Measurements from ENCODE around the gene SLC41A3.
A peak's percentile ranks its signal among the peaks of the same experiment; 100 is the strongest.

The SLC41A3 gene

DNA sequence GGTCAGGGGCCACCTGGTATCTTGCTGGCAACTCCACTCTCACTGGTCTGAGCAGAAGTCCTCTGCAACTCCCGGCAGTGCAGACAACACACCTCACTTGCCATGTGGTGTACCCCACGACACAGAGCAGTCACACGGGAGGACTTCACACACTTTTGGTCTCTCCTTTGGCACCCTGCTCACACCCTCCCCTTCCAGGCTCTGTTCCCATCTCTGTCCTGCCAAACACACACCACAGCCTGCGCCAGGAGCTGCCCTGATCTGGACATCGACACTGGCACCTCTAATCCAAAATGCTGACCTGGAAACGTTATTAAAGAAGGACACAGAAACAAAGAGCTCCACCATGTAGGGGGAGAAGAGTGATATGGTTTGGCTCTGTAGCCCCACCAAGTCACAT lies 57.2 kb downstream of the SLC41A3 start:
- no peak for DNase-seq (ENCODE audit: low spot score)

- peak; percentile 31 for DNase-seq (ENCODE audit: low spot score)
Observed at GRCh38 chr3:126026277-126026751, 57.6 kb downstream of the SLC41A3 start.

DNA sequence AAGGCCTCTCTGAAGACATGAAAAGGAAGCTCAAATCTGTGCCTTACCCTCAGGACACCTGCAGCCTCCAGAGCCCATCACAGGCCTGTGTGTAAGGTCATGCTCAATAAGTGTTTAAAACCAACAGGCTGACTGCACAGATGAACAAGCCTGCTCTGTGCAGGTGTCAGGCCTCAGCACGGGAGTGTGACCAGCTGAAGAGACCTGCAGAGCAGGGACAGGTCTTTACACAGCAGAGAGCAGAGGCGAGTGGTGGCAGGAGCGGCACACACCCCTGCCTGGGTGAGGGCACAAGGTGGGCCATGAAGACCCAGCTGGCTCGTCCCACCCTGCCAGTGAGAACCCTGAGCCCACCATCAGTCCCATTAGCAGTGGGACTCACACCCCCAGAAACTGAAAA lies 58.1 kb downstream of the SLC41A3 start:
- peak; percentile 47 for DNase-seq (ENCODE audit: low spot score)

GRCh38 chr3:126025116-126025729 lies 58.7 kb downstream of the SLC41A3 start:
- no peak for DNase-seq (ENCODE audit: low spot score)

DNA sequence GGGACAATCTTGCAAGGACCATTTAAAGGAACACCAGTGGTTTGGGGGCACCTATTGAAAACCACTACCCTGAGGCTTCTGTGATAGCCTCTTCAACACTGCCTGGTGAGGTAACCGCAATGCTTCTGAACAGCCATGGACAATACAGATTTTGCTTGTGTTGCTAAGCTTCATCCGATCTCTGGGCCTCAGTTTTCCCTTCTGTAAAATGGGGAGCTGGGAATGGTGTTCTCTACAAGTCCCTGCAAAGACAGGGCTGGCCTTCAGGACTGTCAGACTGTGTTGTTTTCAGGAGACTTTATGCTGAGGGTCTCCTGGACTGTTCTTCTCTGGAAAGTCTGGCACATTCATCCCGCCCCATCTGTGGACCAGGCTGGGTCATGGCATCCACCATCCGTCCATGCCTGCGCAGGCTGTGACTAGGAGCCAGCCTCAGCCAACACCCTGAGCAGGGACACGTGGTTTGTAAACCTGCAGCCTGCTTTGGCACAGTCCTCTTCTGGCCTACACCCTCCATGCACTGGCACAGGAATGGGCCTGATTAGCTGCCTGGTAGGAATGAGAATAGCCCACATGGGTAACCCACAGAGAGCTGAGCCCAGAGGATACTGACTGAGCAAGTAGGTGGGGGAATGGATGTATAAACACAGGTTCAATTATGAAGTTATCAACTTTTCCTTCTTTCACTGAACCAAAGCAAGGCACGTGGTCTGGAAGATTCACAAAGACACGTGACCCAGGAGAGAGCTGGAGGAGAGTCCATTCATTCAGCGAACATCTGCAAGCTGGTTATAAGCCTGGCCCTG lies 59.7 kb downstream of the SLC41A3 start:
- DNase-seq (ENCODE audit: low spot score) = peak; percentile 52

DNA sequence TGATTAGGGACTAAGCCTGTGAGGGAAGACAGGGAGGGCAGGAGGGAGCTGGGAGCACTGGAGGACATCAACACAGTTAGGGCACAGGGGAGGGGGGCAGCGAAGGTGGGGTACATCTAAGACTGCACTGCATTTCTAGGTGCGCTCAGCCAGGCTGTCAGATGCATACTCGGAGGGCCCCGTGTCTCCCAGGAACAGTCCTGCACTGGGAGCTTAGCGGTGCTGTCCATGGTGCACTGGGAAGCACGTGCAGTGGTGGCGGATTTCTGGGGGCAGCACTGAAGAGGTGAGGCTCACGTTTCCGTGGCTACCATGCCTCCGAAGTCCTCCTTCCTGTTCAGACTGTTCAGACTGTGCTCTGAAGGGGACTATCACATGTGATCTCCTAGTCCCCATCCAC lies 60.5 kb downstream of the SLC41A3 start:
- DNase-seq (ENCODE audit: low spot score) = peak; percentile 37

GRCh38 chr3:126022741-126023359 lies 61.1 kb downstream of the SLC41A3 start:
- DNase-seq (ENCODE audit: low spot score) = peak; percentile 34

GRCh38 chr3:126021702-126022101 lies 62.2 kb downstream of the SLC41A3 start:
- no peak for DNase-seq (ENCODE audit: low spot score)

DNA sequence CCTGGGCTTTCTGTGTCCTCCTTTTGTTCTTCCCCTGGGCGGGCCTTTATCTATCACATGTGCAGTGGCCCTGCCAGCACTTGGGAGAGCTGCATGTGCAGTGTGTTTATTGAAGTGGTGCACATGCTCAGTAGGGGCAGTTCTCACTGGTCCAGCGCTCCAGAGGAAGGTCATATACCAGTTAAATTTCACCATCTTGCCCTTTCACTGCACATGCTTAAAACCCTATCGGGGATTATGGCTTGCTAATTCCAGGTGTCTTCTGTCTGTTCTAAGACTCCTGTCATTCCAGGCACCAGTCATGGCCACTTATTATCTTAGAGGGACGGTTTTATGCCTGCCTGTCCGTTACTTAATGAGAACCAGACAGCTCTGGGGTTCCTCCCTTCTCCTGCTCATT lies 62.7 kb downstream of the SLC41A3 start:
- no peak for DNase-seq (ENCODE audit: low spot score)

GRCh38 chr3:126019683-126020082 lies 64.2 kb downstream of the SLC41A3 start:
- DNase-seq (ENCODE audit: low spot score) = no peak

- DNase-seq (ENCODE audit: low spot score) = no peak
Observed at GRCh38 chr3:126018995-126019394, 64.9 kb downstream of the SLC41A3 start.

GRCh38 chr3:126018545-126018944 lies 65.4 kb downstream of the SLC41A3 start:
- no peak for DNase-seq (ENCODE audit: low spot score)

- DNase-seq (ENCODE audit: low spot score) = peak; percentile 53
Observed at GRCh38 chr3:126017362-126017761, 66.6 kb downstream of the SLC41A3 start.

DNA sequence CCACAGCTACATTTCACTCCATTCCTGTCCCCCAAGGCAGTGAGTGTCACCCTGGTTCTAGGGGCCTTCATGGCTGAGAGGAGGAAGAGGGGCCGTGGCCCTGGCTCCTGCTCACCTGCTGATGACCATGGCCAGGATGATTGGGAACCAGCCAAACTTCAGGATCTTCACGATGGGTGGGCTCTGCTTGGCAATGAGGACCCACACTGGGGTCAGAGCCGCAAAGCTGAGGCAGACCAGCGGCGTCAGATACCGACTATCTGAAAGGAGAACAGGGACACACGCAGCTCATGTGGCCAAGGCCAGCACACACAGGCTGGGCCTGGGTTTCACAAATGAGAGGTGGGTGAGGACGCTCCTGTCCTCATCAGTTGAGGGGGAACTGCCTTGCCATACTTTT lies 67.3 kb downstream of the SLC41A3 start:
- DNase-seq (ENCODE audit: low spot score) = peak; percentile 44

GRCh38 chr3:126015075-126015474 lies 68.8 kb downstream of the SLC41A3 start:
- DNase-seq (ENCODE audit: low spot score) = no peak

GRCh38 chr3:126014252-126014651 lies 69.7 kb downstream of the SLC41A3 start:
- DNase-seq (ENCODE audit: low spot score) = no peak

DNA sequence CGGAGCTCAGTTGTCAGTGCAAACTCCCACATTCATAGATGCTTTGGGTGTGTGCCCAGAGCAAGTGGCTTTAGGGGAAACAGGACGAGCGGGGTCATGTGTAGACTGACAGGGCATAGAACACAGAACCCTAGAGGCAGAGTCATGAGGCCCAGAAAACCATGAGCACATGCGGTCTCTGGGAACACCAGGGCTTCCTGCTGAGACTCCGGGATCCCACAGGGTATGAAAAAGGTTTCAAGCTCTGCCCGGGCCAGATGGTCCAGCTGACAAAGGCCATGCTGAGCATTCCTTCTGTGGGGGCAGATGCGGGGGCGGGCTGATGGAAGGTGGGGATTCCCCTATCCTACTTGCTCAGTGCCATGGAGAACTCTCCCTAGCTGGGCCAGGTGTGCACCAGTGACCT lies 70.2 kb downstream of the SLC41A3 start:
- DNase-seq (ENCODE audit: low spot score) = peak; percentile 26

DNA sequence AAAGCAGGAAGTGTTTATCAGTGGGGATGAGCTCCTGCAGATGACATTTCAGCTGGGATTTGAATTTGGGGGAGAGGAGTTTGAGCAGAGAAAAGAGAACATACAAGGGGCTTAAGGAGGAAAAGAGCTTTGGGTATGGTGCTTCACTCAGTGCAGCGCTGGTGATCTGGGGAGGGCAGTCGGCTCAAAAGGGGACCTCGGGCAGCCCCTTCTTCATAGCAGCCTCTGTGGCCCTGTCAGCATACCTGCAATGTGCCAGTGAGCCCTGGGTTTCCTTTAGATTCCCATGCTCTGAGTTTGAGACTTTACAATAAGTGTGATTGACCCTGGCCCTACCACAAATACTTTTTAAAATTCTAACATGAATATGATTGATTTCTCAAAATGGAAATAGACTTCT lies 74.7 kb downstream of the SLC41A3 start:
- DNase-seq (ENCODE audit: low spot score) = no peak

DNA sequence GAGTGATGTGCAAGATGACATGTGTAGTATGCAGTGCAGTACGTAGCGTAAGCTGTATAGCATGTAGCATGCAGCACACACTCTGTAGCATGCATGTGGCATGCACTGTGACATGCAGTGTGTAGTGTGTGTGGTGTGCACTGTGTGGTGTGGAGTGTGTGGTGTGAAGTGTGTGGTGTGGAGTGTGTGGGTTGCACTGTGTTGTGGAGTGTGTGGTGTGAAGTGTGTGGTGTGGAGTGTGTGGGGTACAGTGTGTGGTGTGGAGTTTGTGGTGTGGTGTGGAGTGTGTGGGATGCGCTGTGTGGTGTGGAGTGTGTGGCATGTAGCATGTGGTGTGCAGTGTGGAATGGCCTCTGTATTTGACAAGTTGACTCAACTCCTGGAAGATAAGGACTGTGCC lies 75.7 kb downstream of the SLC41A3 start:
- no peak for DNase-seq (ENCODE audit: low spot score)

DNA sequence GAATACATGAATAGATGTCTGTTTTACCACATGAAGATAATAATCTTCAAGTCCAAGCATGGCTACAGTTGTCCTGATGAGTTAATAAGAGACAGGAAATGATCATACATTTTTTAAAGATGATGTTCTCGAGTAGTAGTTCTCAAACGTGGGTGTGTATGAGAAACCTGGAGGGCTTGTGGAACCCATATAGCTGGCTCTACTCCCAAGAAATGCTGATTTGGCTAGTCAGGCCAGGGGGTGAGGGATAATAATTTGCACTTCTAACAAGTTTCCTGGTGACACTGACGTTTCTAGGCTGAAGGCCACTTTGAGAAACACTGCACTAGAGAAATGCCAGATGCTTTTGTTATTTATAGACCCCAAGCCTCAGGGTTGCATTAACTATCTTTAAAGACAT lies 78.0 kb downstream of the SLC41A3 start:
- no peak for DNase-seq (ENCODE audit: low spot score)

- no peak for DNase-seq (ENCODE audit: low spot score)
Observed at GRCh38 chr3:126004692-126005091, 79.2 kb downstream of the SLC41A3 start.

GRCh38 chr3:126004217-126004616 lies 79.7 kb downstream of the SLC41A3 start:
- DNase-seq (ENCODE audit: low spot score) = no peak

Measured in left forelimb (tissue), 1 donor.